Mesenchymal stem cell (in vitro differentiated cells and primary cell): ENCODE results near the gene RAD51B.
"Not testable (repeated sequence)": the region's sequence is repeated elsewhere in the genome, so short reads cannot be mapped to it uniquely, and the experiment has no call there.

Experiments
- DNase-seq: peaks from one replicate; pipeline ENCODE4 v3.0.0-alpha.2; 2013
- H2AFZ ChIP-seq: one replicate; pipeline ENCODE4 v1.6.1; 2013; ENCODE audit warnings: low read depth, mild to moderate bottlenecking, control low read depth, inconsistent platforms, low read length, moderate library complexity
- H2AK5ac ChIP-seq: 2 replicates; pipeline ENCODE4 v1.6.1; 2013; ENCODE audit warnings: low read length, moderate library complexity, mild to moderate bottlenecking, inconsistent platforms; ENCODE audit not compliant: severe bottlenecking
- H2BK120ac ChIP-seq: one replicate; pipeline ENCODE4 v1.6.1; 2013; ENCODE audit warnings: low read depth, mild to moderate bottlenecking, inconsistent platforms, low read length, moderate library complexity
- H2BK12ac ChIP-seq, 2 experiments: one replicate each; pipeline ENCODE4 v1.6.1; 2013; ENCODE audit warnings: inconsistent platforms in 2 of 2, low read length in 2 of 2, mild to moderate bottlenecking in 2 of 2, moderate library complexity in 2 of 2, control low read depth in 1 of 2
- H2BK15ac ChIP-seq: one replicate; pipeline ENCODE4 v1.6.1; 2013; ENCODE audit warnings: mild to moderate bottlenecking, low read depth, inconsistent platforms; ENCODE audit not compliant: poor library complexity, severe bottlenecking
- H2BK5ac ChIP-seq: 2 replicates; pipeline ENCODE4 v1.6.1; 2013; ENCODE audit warnings: low read depth, mild to moderate bottlenecking, low read length, control low read depth, inconsistent platforms; ENCODE audit not compliant: poor library complexity, severe bottlenecking
- H3K14ac ChIP-seq, 2 experiments: one replicate each; pipeline ENCODE4 v1.6.1; 2013; ENCODE audit warnings: inconsistent platforms in 2 of 2, low read length in 2 of 2, control low read depth in 1 of 2, mild to moderate bottlenecking in 1 of 2, moderate library complexity in 1 of 2
- H3K18ac ChIP-seq, 2 experiments: one replicate each; pipeline ENCODE4 v1.6.1; 2013; ENCODE audit warnings: inconsistent platforms in 2 of 2, low read length in 2 of 2, control low read depth in 1 of 2, low read depth in 1 of 2, mild to moderate bottlenecking in 1 of 2
- H3K23ac ChIP-seq, 2 experiments: one replicate each; pipeline ENCODE4 v1.6.1; 2013; ENCODE audit warnings: inconsistent platforms in 2 of 2, low read length in 2 of 2, mild to moderate bottlenecking in 2 of 2, moderate library complexity in 2 of 2, control low read depth in 1 of 2
- H3K27ac ChIP-seq: 2 replicates; pipeline ENCODE4 v1.5.1; 2013; ENCODE audit warnings: mild to moderate bottlenecking, moderate library complexity, low read length, control low read depth, inconsistent platforms; ENCODE audit not compliant: poor library complexity, severe bottlenecking
- H3K27me3 ChIP-seq, 2 experiments: 2 replicates each; pipeline versions ENCODE4 v1.6.1 to v1.7.0; 2013; ENCODE audit warnings: low read length in 2 of 2, mild to moderate bottlenecking in 2 of 2, moderate library complexity in 2 of 2, control low read depth in 1 of 2, inconsistent platforms in 1 of 2; ENCODE audit not compliant: control insufficient read depth in 1 of 2, insufficient read depth in 1 of 2
- H3K36me3 ChIP-seq, 2 experiments: 2 replicates each; pipeline versions ENCODE4 v1.6.1 to v1.7.0; 2013; ENCODE audit warnings: low read length in 2 of 2, control low read depth in 1 of 2, inconsistent platforms in 1 of 2, low read depth in 1 of 2, mild to moderate bottlenecking in 1 of 2; ENCODE audit not compliant: insufficient read depth in 2 of 2, control insufficient read depth in 1 of 2
- H3K4ac ChIP-seq, 2 experiments: one replicate each; pipeline ENCODE4 v1.6.1; 2013; ENCODE audit warnings: inconsistent platforms in 2 of 2, low read length in 2 of 2, mild to moderate bottlenecking in 2 of 2, moderate library complexity in 2 of 2, control low read depth in 1 of 2, low read depth in 1 of 2
- H3K4me1 ChIP-seq: 2 replicates; pipeline ENCODE4 v1.6.1; 2013; ENCODE audit warnings: low read depth, low read length, control low read depth; ENCODE audit not compliant: control insufficient read depth, insufficient read depth
- H3K4me2 ChIP-seq: 2 replicates; pipeline ENCODE4 v1.6.1; 2013; ENCODE audit warnings: low read length, mild to moderate bottlenecking, inconsistent platforms; ENCODE audit not compliant: poor library complexity, severe bottlenecking
- H3K4me3 ChIP-seq, 2 experiments: 2 replicates each; pipeline versions ENCODE4 v1.5.1 to v1.7.0; 2013; ENCODE audit warnings: low read length in 2 of 2, mild to moderate bottlenecking in 2 of 2, control low read depth in 1 of 2, low read depth in 1 of 2; ENCODE audit not compliant: insufficient read depth in 1 of 2
- H3K79me1 ChIP-seq: replicated peaks from 2 replicates; pipeline ENCODE4 v1.6.1; 2013; ENCODE audit warnings: mild to moderate bottlenecking, control low read depth, low read length, inconsistent platforms; ENCODE audit not compliant: poor library complexity, severe bottlenecking
- H3K9ac ChIP-seq: 2 replicates; pipeline ENCODE4 v1.7.0; 2013; ENCODE audit warnings: mild to moderate bottlenecking, low read length, moderate library complexity
- H3K9me3 ChIP-seq: 2 replicates; pipeline ENCODE4 v1.7.0; 2013; ENCODE audit warnings: mild to moderate bottlenecking, low read length; ENCODE audit not compliant: control insufficient read depth
- H4K8ac ChIP-seq: one replicate; pipeline ENCODE4 v1.6.1; 2013; ENCODE audit warnings: inconsistent platforms, mild to moderate bottlenecking, low read length, moderate library complexity
- H4K91ac ChIP-seq: one replicate; pipeline ENCODE4 v1.6.1; 2013; ENCODE audit warnings: mild to moderate bottlenecking, low read length, inconsistent platforms
- WGBS: methylation state at CpG from one replicate; pipeline ENCODE4 v1.1.7; 2013; ENCODE audit warnings: mixed read lengths; 5-methylcytosine and 5-hydroxymethylcytosine counted together

The RAD51B gene

DNA sequence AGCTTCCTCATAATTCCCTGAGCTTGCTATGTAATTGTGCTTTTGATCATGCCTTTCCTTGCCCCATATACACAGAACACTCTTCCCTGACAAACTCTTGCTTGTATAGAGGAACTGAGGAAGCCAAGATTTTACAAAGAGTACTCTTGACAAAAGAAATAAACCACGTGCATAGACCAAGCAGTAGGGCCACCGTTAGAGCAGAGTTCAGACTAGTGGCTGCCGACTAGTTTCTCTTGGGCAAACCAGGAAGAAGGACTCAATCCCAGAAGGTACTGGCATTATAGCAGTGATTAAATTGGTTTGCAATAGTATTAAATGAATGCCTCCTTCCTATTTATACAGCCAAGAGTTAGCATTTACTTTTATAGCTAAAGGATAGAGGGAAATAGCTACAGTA lies 146.1 kb downstream of the RAD51B start:
- no peaks in the 10 kb centered on the region for H3K9me3 ChIP-seq
- no peak overlapping the region for H2BK120ac ChIP-seq
- H4K8ac ChIP-seq, result no peak overlapping the region
- no peak overlapping the region for H4K91ac ChIP-seq
- no peak overlapping the region for H3K4ac ChIP-seq
- no peak overlapping the region for H3K23ac ChIP-seq
- no peak overlapping the region for H3K14ac ChIP-seq
- no peak overlapping the region for H2BK12ac ChIP-seq
- no peak overlapping the region for H3K4me3 ChIP-seq
- no peaks in the 10 kb centered on the region for H3K79me1 ChIP-seq
- DNase-seq, result no peak
- H3K9ac ChIP-seq, result no peak overlapping the region
- H3K18ac ChIP-seq, result no peak overlapping the region
- H2AFZ ChIP-seq, result no peak overlapping the region
- WGBS, result 91% methylated on average over 3 of the region's 3 CpGs
- no peaks in the 10 kb centered on the region for H3K4me1 ChIP-seq
- no peaks in the 10 kb centered on the region for H3K36me3 ChIP-seq
- no peak overlapping the region for H2BK15ac ChIP-seq
- H3K27ac ChIP-seq, result no peak overlapping the region
- H2BK5ac ChIP-seq, result no peak overlapping the region
- no peak overlapping the region for H2AK5ac ChIP-seq
- H3K4me2 ChIP-seq, result no peak overlapping the region
- no peaks in the 10 kb centered on the region for H3K27me3 ChIP-seq

- Histone ChIP-seq H4K91ac (no peak overlapping the region), H3K36me3 (no peaks in the 10 kb centered on the region), H3K4me3 (no peak overlapping the region), H3K4me2 (no peak overlapping the region), H3K18ac (no peak overlapping the region), H4K8ac (no peak overlapping the region), H3K9ac (no peak overlapping the region), H3K9me3 (no peaks in the 10 kb centered on the region), H2BK120ac (no peak overlapping the region), H3K14ac (no peak overlapping the region), H3K4ac (no peak overlapping the region), H2AK5ac (no peak overlapping the region), H2BK15ac (no peak overlapping the region), H2BK5ac (no peak overlapping the region), H3K4me1 (no peaks in the 10 kb centered on the region), H3K27me3 (no peaks in the 10 kb centered on the region), H2BK12ac (no peak overlapping the region), H3K79me1 (no peaks in the 10 kb centered on the region), H2AFZ (no peak overlapping the region), H3K27ac (no peak overlapping the region), H3K23ac (no peak overlapping the region)
- 100% methylated on average over 1 of the region's 1 CpG for WGBS
- DNase-seq, result no peak
These were observed 147.6 kb downstream of the RAD51B start for GRCh38 chr14:67967206-67967605.

- not testable (repeated sequence) for H2BK12ac ChIP-seq, H2BK15ac ChIP-seq, H3K27me3 ChIP-seq, H3K18ac ChIP-seq, H3K14ac ChIP-seq, H3K79me1 ChIP-seq, H4K91ac ChIP-seq, H3K9me3 ChIP-seq, H2BK5ac ChIP-seq, H3K4me1 ChIP-seq, H2BK120ac ChIP-seq, DNase-seq, H3K27ac ChIP-seq, H3K36me3 ChIP-seq, H4K8ac ChIP-seq, H3K4me3 ChIP-seq, H3K4me2 ChIP-seq, H2AFZ ChIP-seq, H3K23ac ChIP-seq, H2AK5ac ChIP-seq, H3K4ac ChIP-seq, H3K9ac ChIP-seq
- 96% methylated on average over 2 of the region's 2 CpGs for whole genome bisulfite sequencing
These were observed 148.4 kb downstream of the RAD51B start for GRCh38 chr14:67967970-67968369.

- Histone ChIP-seq H2BK120ac (no peak overlapping the region), H3K36me3 (no peaks in the 10 kb centered on the region), H2AK5ac (no peak overlapping the region), H3K27me3 (no peaks in the 10 kb centered on the region), H3K18ac (no peak overlapping the region), H3K4ac (no peak overlapping the region), H3K14ac (no peak overlapping the region), H4K91ac (no peak overlapping the region), H3K4me2 (no peak overlapping the region), H4K8ac (no peak overlapping the region), H2BK5ac (no peak overlapping the region), H3K4me3 (no peak overlapping the region), H3K4me1 (no peaks in the 10 kb centered on the region), H2BK15ac (no peak overlapping the region), H2BK12ac (no peak overlapping the region), H3K23ac (no peak overlapping the region), H3K9me3 (no peaks in the 10 kb centered on the region), H3K27ac (no peak overlapping the region), H3K79me1 (no peaks in the 10 kb centered on the region), H3K9ac (no peak overlapping the region), H2AFZ (no peak overlapping the region)
- WGBS, result 71% methylated on average over 4 of the region's 4 CpGs
- no peak for DNase-seq
These were observed 151.3 kb downstream of the RAD51B start for GRCh38 chr14:67970923-67971322.
